Activated CD4-positive, CD25-positive, alpha-beta regulatory T cell treated with anti-CD3 and anti-CD28 coated beads, Interleukin-2, amount 50 U/mL, for 72 hours (primary cell): ENCODE data around the gene SAYSD1.

ENCODE experiments used
- DNase-seq: peaks from one replicate; pipeline ENCODE4 v3.0.0; 2021

SAYSD1 gene

GRCh38 chr6:39054577-39055142 is 60.3 kb downstream of the SAYSD1 start:
- no peak for DNase-seq
